Left hindlimb (tissue), 1 donor: ENCODE data around the gene CSNK1G3.

ENCODE experiments used
- DNase-seq: peaks from one replicate; pipeline ENCODE4 v3.0.0-alpha.2; 2018

CSNK1G3 gene

GRCh38 chr5:123514615-123515355 is 2.8 kb downstream of the CSNK1G3 start:
- DNase-seq, result no peak

GRCh38 chr5:123515904-123516303 is 3.9 kb downstream of the CSNK1G3 start:
- DNase-seq, result no peak

GRCh38 chr5:123517476-123517875 is 5.5 kb downstream of the CSNK1G3 start:
- DNase-seq, result no peak

GRCh38 chr5:123518111-123518510 is 6.1 kb downstream of the CSNK1G3 start:
- no peak for DNase-seq

GRCh38 chr5:123520677-123521247 is 8.8 kb downstream of the CSNK1G3 start:
- no peak for DNase-seq

GRCh38 chr5:123524146-123524545 is 12.2 kb downstream of the CSNK1G3 start:
- no peak for DNase-seq

- DNase-seq, result no peak
Measured at GRCh38 chr5:123527190-123527589, 15.2 kb downstream of the CSNK1G3 start.

GRCh38 chr5:123528065-123528464 is 16.1 kb downstream of the CSNK1G3 start:
- no peak for DNase-seq

- DNase-seq, result no peak
Measured at GRCh38 chr5:123528878-123529277, 16.9 kb downstream of the CSNK1G3 start.

- no peak for DNase-seq
Measured at GRCh38 chr5:123530728-123531127, 18.8 kb downstream of the CSNK1G3 start.

- DNase-seq, result no peak
Measured at GRCh38 chr5:123535648-123536047, 23.7 kb downstream of the CSNK1G3 start.

- DNase-seq, result no peak
Measured at GRCh38 chr5:123537256-123537655, 25.3 kb downstream of the CSNK1G3 start.

- no peak for DNase-seq
Measured at GRCh38 chr5:123537845-123538244, 25.9 kb downstream of the CSNK1G3 start.

GRCh38 chr5:123538670-123539459 is 26.9 kb downstream of the CSNK1G3 start:
- no peak for DNase-seq

- DNase-seq, result no peak
Measured at GRCh38 chr5:123540534-123540933, 28.6 kb downstream of the CSNK1G3 start.

- DNase-seq, result no peak
Measured at GRCh38 chr5:123543438-123543837, 31.5 kb downstream of the CSNK1G3 start.

- DNase-seq, result no peak
Measured at GRCh38 chr5:123545506-123545905, 33.5 kb downstream of the CSNK1G3 start.

- no peak for DNase-seq
Measured at GRCh38 chr5:123546657-123547056, 34.7 kb downstream of the CSNK1G3 start.

GRCh38 chr5:123549256-123549904 is 37.4 kb downstream of the CSNK1G3 start:
- no peak for DNase-seq

- DNase-seq, result no peak
Measured at GRCh38 chr5:123554601-123555000, 42.6 kb downstream of the CSNK1G3 start.

- no peak for DNase-seq
Measured at GRCh38 chr5:123557907-123558306, 45.9 kb downstream of the CSNK1G3 start.

- DNase-seq, result no peak
Measured at GRCh38 chr5:123558762-123559433, 46.9 kb downstream of the CSNK1G3 start.

GRCh38 chr5:123559434-123559775 is 47.4 kb downstream of the CSNK1G3 start:
- DNase-seq, result no peak
